ENCODE results near the gene UBL5. TPM values are rescaled to one million over a fixed set of nuclear protein-coding genes. Genes with fewer than 3 reads are reported as not detected.

The UBL5 gene
- total and polyA plus RNA-seq, 7 donors, result 518 to 1,128 (median 778) TPM

DNA sequence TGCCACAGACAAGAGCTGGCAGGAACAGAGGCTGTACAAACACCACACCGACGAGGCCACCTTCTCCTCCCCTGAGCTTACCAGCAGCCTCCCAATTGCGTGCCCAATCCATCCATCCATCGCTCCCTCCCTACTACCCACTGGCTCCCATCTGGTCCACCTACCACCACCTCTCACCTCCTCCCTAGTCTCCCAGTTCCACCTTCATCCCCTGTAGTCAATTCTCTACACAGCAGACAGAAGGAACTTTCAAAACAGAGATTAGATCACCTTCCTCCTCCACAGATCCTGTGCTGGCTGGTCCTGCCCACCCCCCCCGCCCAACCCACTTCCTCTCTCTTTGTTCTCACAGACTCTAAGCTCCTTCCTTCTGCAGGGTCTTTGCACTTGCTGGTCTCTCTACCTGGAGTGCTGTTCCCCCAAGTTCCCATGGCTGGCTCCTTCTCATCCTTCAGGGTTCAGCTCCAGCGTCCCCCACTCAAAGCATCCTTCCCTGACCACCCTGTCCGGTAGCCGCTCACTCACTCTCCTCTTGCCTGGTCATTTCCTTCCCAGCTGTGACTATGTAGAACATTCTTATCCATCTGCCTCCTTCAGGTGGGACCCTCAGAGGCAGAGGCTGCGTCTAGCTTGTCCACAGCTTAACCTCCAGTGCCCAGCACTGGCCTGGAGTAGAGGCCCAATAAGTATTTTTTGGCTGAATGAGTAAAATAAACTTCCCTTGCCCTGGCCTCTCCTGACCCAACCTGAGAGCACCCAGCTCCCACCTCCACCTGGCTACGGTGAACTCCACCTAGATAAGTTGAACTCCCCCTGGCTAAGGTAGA, 30.4 kb downstream of the UBL5 start:
- Histone ChIP-seq H3K9me3 (no peaks in the 10 kb centered on the region), H3K27ac (no peak overlapping the region), H3K4me3 (no peak overlapping the region), H3K4me1 (no peaks in the 10 kb centered on the region), H3K27me3 (no peaks in the 10 kb centered on the region), H3K36me3 (peaks cover 0 to 5% (median 0%) of the 10 kb centered on the region in 4 donors)
- 67 to 88% methylated on average over 10 of the region's 10 CpGs for WGBS, 2 donors
- TF ChIP-seq EP300 (IDR thresholded peaks at IDR 0.05) (no peak), POLR2AphosphoS5 (IDR thresholded peaks at IDR 0.05) (no peak), POLR2A (IDR thresholded peaks at IDR 0.05) (no peak)
- TF ChIP-seq, protein P1, sequence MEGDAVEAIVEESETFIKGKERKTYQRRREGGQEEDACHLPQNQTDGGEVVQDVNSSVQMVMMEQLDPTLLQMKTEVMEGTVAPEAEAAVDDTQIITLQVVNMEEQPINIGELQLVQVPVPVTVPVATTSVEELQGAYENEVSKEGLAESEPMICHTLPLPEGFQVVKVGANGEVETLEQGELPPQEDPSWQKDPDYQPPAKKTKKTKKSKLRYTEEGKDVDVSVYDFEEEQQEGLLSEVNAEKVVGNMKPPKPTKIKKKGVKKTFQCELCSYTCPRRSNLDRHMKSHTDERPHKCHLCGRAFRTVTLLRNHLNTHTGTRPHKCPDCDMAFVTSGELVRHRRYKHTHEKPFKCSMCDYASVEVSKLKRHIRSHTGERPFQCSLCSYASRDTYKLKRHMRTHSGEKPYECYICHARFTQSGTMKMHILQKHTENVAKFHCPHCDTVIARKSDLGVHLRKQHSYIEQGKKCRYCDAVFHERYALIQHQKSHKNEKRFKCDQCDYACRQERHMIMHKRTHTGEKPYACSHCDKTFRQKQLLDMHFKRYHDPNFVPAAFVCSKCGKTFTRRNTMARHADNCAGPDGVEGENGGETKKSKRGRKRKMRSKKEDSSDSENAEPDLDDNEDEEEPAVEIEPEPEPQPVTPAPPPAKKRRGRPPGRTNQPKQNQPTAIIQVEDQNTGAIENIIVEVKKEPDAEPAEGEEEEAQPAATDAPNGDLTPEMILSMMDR (IDR thresholded peaks at IDR 0.05), result no peak
- intact Hi-C loops (cut with DNase I), result no loop called here
- DNase-seq, result no peak

DNA sequence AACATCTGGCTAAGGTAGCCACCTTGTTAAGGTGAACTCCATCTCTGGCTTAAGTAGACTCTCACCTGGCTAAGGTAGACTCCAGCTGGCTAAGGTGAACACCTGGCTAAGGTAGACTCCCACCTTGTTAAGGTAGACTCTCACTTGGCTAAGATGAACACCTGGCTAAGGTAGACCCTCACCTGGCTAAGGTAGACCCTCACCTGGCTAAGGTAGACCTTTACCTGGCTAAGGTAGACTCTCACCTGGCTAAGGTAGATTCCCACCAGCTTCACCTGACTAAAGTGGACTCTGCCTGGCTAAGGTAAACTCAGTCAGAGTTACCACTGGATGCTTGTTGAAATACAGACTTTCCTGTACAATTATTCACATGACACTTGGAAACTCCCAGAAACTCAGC, 31.0 kb downstream of the UBL5 start:
- no peaks in the 10 kb centered on the region for H3K27me3 ChIP-seq
- peaks cover 0 to 5% (median 0%) of the 10 kb centered on the region in 4 donors for H3K36me3 ChIP-seq
- no peak for DNase-seq
- intact Hi-C loops (cut with DNase I), result no loop called here
- no peak for TF ChIP-seq EP300 (IDR thresholded peaks at IDR 0.05)
- TF ChIP-seq POLR2A (IDR thresholded peaks at IDR 0.05), result no peak
- TF ChIP-seq POLR2AphosphoS5 (IDR thresholded peaks at IDR 0.05), result no peak
- TF ChIP-seq, protein P1 (IDR thresholded peaks at IDR 0.05), result no peak
- no peaks in the 10 kb centered on the region for H3K4me1 ChIP-seq
- H3K27ac ChIP-seq, result no peak overlapping the region
- no peak overlapping the region for H3K4me3 ChIP-seq
- H3K9me3 ChIP-seq, result no peaks in the 10 kb centered on the region

DNA sequence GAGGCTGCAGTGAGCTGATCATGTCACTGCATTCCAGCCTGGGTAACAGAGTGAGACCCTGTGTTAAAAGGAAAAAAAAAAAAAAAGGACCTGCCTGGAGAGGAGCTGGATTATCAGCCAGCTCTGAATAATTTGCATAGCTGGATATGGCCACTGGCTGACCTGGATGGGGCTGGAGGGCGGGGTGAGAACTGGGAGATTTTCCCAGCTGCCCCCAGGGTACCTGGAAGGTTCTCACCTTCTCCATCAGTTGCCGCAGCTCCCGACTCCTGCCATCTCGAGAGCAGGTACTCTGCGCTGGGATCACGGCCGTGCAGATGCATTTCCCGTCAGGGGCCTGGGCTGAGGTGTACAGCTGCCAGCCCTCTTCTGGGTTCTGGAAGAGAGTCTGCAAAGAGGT, 32.7 kb downstream of the UBL5 start:
- Histone ChIP-seq H3K4me1 (no peaks in the 10 kb centered on the region), H3K27me3 (no peaks in the 10 kb centered on the region), H3K9me3 (no peaks in the 10 kb centered on the region), H3K4me3 (no peak overlapping the region), H3K27ac (no peak overlapping the region), H3K36me3 (peaks cover 0 to 5% (median 0%) of the 10 kb centered on the region in 4 donors)
- TF ChIP-seq, protein P1 (IDR thresholded peaks at IDR 0.05), result no peak
- TF ChIP-seq POLR2AphosphoS5 (IDR thresholded peaks at IDR 0.05), result no peak
- TF ChIP-seq POLR2A (IDR thresholded peaks at IDR 0.05), result no peak
- no peak for TF ChIP-seq EP300 (IDR thresholded peaks at IDR 0.05)
- DNase-seq, result no peak
- WGBS, 2 donors, result 84 to 92% methylated on average over 8 of the region's 8 CpGs
- intact Hi-C loops (cut with DNase I), result no loop called here

DNA sequence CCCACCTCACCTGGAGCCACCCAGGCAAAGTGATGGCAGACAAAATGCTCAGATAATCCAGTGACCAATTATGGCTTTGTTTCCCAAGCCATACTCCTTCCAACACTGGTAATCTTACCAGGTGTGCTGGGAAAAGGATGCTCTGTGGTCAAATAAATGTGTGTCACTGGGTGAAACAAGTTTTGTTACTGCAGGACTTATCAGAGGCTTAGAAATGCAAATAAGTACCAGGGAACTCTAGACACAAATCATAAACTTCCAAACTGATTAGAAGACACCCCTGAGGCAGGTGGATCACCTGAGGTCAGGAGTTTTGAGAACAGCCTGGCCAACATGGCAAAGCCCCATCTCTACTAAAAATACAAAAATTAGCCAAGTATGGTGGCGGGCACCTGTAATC, 33.8 kb downstream of the UBL5 start:
- 95 to 96% methylated on average over 1 of the region's 1 CpG for WGBS, 2 donors
- intact Hi-C loops (cut with DNase I), result no loop called here
- Histone ChIP-seq H3K36me3 (peaks cover 0 to 5% (median 0%) of the 10 kb centered on the region in 4 donors), H3K4me1 (no peaks in the 10 kb centered on the region), H3K27ac (no peak overlapping the region), H3K9me3 (no peaks in the 10 kb centered on the region), H3K27me3 (no peaks in the 10 kb centered on the region), H3K4me3 (no peak overlapping the region)
- TF ChIP-seq, protein P1 (IDR thresholded peaks at IDR 0.05), result no peak
- no peak for TF ChIP-seq POLR2A (IDR thresholded peaks at IDR 0.05)
- TF ChIP-seq EP300 (IDR thresholded peaks at IDR 0.05), result no peak
- no peak for TF ChIP-seq POLR2AphosphoS5 (IDR thresholded peaks at IDR 0.05)
- DNase-seq, result no peak

Measured in sigmoid colon (tissue), 7 donors.